Raji (cell line): Measurements from ENCODE around the gene EZH2.

Experiments used
- POLR2A ChIP-seq: IDR thresholded peaks from 2 replicates; pipeline ENCODE4 v1.6.1; 2011; ENCODE audit warnings: low read depth, low read length, control low read depth; ENCODE audit not compliant: insufficient read depth

EZH2 gene

GRCh38 chr7:148882192-148882591, 1.9 kb downstream of the EZH2 start:
- no peak for TF ChIP-seq POLR2A

- TF ChIP-seq POLR2A, result no peak
These were observed 5.8 kb downstream of the EZH2 start for GRCh38 chr7:148878317-148878716.

GRCh38 chr7:148877517-148877916, 6.6 kb downstream of the EZH2 start:
- TF ChIP-seq POLR2A, result no peak

GRCh38 chr7:148872188-148872587, 11.9 kb downstream of the EZH2 start:
- TF ChIP-seq POLR2A, result no peak

- TF ChIP-seq POLR2A, result no peak
These were observed 12.5 kb downstream of the EZH2 start for GRCh38 chr7:148871551-148871950.

GRCh38 chr7:148871030-148871429, 13.1 kb downstream of the EZH2 start:
- no peak for TF ChIP-seq POLR2A

GRCh38 chr7:148868378-148868674, 15.8 kb downstream of the EZH2 start:
- TF ChIP-seq POLR2A, result no peak

GRCh38 chr7:148867596-148868377, 16.3 kb downstream of the EZH2 start:
- no peak for TF ChIP-seq POLR2A

GRCh38 chr7:148866362-148866761, 17.7 kb downstream of the EZH2 start:
- no peak for TF ChIP-seq POLR2A

GRCh38 chr7:148865283-148865682, 18.8 kb downstream of the EZH2 start:
- TF ChIP-seq POLR2A, result no peak

GRCh38 chr7:148863324-148863723, 20.8 kb downstream of the EZH2 start:
- no peak for TF ChIP-seq POLR2A

- no peak for TF ChIP-seq POLR2A
These were observed 21.6 kb downstream of the EZH2 start for GRCh38 chr7:148862481-148862880.

GRCh38 chr7:148858489-148858888, 25.6 kb downstream of the EZH2 start:
- TF ChIP-seq POLR2A, result no peak

GRCh38 chr7:148856891-148857290, 27.2 kb downstream of the EZH2 start:
- TF ChIP-seq POLR2A, result no peak

- TF ChIP-seq POLR2A, result no peak
These were observed 27.6 kb downstream of the EZH2 start for GRCh38 chr7:148856578-148856881.

GRCh38 chr7:148854983-148855382, 29.1 kb downstream of the EZH2 start:
- no peak for TF ChIP-seq POLR2A

GRCh38 chr7:148852272-148852671, 31.8 kb downstream of the EZH2 start:
- no peak for TF ChIP-seq POLR2A
